Measurements from ENCODE around the gene ARHGEF16.

- TF ChIP-seq, protein P1, sequence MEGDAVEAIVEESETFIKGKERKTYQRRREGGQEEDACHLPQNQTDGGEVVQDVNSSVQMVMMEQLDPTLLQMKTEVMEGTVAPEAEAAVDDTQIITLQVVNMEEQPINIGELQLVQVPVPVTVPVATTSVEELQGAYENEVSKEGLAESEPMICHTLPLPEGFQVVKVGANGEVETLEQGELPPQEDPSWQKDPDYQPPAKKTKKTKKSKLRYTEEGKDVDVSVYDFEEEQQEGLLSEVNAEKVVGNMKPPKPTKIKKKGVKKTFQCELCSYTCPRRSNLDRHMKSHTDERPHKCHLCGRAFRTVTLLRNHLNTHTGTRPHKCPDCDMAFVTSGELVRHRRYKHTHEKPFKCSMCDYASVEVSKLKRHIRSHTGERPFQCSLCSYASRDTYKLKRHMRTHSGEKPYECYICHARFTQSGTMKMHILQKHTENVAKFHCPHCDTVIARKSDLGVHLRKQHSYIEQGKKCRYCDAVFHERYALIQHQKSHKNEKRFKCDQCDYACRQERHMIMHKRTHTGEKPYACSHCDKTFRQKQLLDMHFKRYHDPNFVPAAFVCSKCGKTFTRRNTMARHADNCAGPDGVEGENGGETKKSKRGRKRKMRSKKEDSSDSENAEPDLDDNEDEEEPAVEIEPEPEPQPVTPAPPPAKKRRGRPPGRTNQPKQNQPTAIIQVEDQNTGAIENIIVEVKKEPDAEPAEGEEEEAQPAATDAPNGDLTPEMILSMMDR (IDR thresholded peaks at IDR 0.05) = no peak
- no peak for TF ChIP-seq POLR2AphosphoS5 (IDR thresholded peaks at IDR 0.05)
These were observed 10.7 kb upstream of the ARHGEF16 start for GRCh38 chr1:3443807-3444206.
